Neuronal stem cell (in vitro differentiated cells): ENCODE measurements around the gene MACROD2.

Source experiments
- DNase-seq: peaks from one replicate; pipeline ENCODE4 v3.0.0-alpha.2; 2013; ENCODE audit warnings: low spot score
- H2AFZ ChIP-seq: one replicate; pipeline ENCODE4 v1.6.1; 2013; ENCODE audit warnings: mild to moderate bottlenecking, low read length, inconsistent platforms
- H2AK5ac ChIP-seq: 2 replicates; pipeline ENCODE4 v1.6.1; 2013; ENCODE audit warnings: low read depth, mild to moderate bottlenecking, inconsistent platforms, low read length, moderate library complexity, mixed read lengths
- H2BK120ac ChIP-seq: 2 replicates; pipeline ENCODE4 v1.6.1; 2013; ENCODE audit warnings: low read depth, mild to moderate bottlenecking, inconsistent platforms, low read length, moderate library complexity, mixed read lengths
- H2BK12ac ChIP-seq: one replicate; pipeline ENCODE4 v1.6.1; 2013; ENCODE audit warnings: low read length, inconsistent platforms
- H2BK15ac ChIP-seq: 2 replicates; pipeline ENCODE4 v1.6.1; 2013; ENCODE audit warnings: mild to moderate bottlenecking, low read length, inconsistent platforms, mixed read lengths
- H2BK5ac ChIP-seq: one replicate; pipeline ENCODE4 v1.6.1; 2013; ENCODE audit warnings: inconsistent platforms, mild to moderate bottlenecking, low read length, moderate library complexity
- H3K14ac ChIP-seq: one replicate; pipeline ENCODE4 v1.6.1; 2013; ENCODE audit warnings: low read length, inconsistent platforms
- H3K18ac ChIP-seq: 2 replicates; pipeline ENCODE4 v1.6.1; 2013; ENCODE audit warnings: low read length, inconsistent platforms
- H3K23ac ChIP-seq: 2 replicates; pipeline ENCODE4 v1.6.1; 2013; ENCODE audit warnings: low read depth, mild to moderate bottlenecking, mixed read lengths, low read length, inconsistent platforms; ENCODE audit not compliant: poor library complexity
- H3K27ac ChIP-seq: replicated peaks from 3 replicates; pipeline ENCODE4 v1.5.1; 2013; ENCODE audit warnings: low read length, inconsistent platforms
- H3K27me3 ChIP-seq, 3 experiments: 2 replicates each; pipeline ENCODE4 v1.6.1; 2013; ENCODE audit warnings: low read length in 3 of 3, mild to moderate bottlenecking in 2 of 3, inconsistent platforms in 1 of 3, low read depth in 1 of 3, mixed read lengths in 1 of 3, moderate library complexity in 1 of 3; ENCODE audit not compliant: control insufficient read depth in 3 of 3, insufficient read depth in 3 of 3
- H3K36me3 ChIP-seq, 2 donors: replicated peaks in 1 of 2; 2 replicates each; pipeline ENCODE4 v1.6.1; 2013; ENCODE audit warnings: low read length in 2 of 2; ENCODE audit not compliant: control insufficient read depth in 2 of 2, insufficient read depth in 2 of 2
- H3K4ac ChIP-seq: 2 replicates; pipeline ENCODE4 v1.6.1; 2013; ENCODE audit warnings: inconsistent platforms, mild to moderate bottlenecking, low read length, moderate library complexity
- H3K4me1 ChIP-seq, 2 donors: 1 replicate in 1 of 2; 2 replicates in 1 of 2; pipeline ENCODE4 v1.6.1; 2013; ENCODE audit warnings: low read length in 2 of 2, low read depth in 1 of 2; ENCODE audit not compliant: control insufficient read depth in 2 of 2, insufficient read depth in 1 of 2
- H3K4me2 ChIP-seq: one replicate; pipeline ENCODE4 v1.6.1; 2013; ENCODE audit warnings: mild to moderate bottlenecking, low read length, inconsistent platforms; ENCODE audit not compliant: insufficient read depth, poor library complexity, severe bottlenecking
- H3K4me3 ChIP-seq, 2 donors: 2 replicates each; pipeline ENCODE4 v1.5.1; 2013; ENCODE audit warnings: low read length in 2 of 2, mild to moderate bottlenecking in 2 of 2, inconsistent platforms in 1 of 2, moderate library complexity in 1 of 2
- H3K79me1 ChIP-seq: one replicate; pipeline ENCODE4 v1.6.1; 2013; ENCODE audit warnings: low read depth, mild to moderate bottlenecking, inconsistent platforms, low read length, moderate library complexity
- H3K9ac ChIP-seq: one replicate; pipeline ENCODE4 v1.6.1; 2013; ENCODE audit warnings: mild to moderate bottlenecking, low read depth, low read length, inconsistent platforms; ENCODE audit not compliant: poor library complexity
- H3K9me3 ChIP-seq, 2 donors: replicated peaks in 1 of 2; 2 replicates each; pipeline versions ENCODE3 to v1.6.1; 2013; ENCODE audit warnings: low read length in 2 of 2, mild to moderate bottlenecking in 2 of 2, inconsistent platforms in 1 of 2, low read depth in 1 of 2, mixed read lengths in 1 of 2, moderate library complexity in 1 of 2; ENCODE audit not compliant: control insufficient read depth in 2 of 2, insufficient read depth in 1 of 2
- H4K8ac ChIP-seq: one replicate; pipeline ENCODE4 v1.6.1; 2013; ENCODE audit warnings: low read depth, mild to moderate bottlenecking, inconsistent platforms, low read length, moderate library complexity
- H4K91ac ChIP-seq: one replicate; pipeline ENCODE4 v1.6.1; 2013; ENCODE audit warnings: low read length, low read depth, mild to moderate bottlenecking, inconsistent platforms; ENCODE audit not compliant: poor library complexity
- WGBS, 2 donors: extraction: QIAGEN DNeasy Blood & Tissue Kit; methylation state at CpG; one replicate each; pipeline ENCODE4 v1.1.7; 2013; ENCODE audit warnings: missing lambda C conversion rate in 2 of 2, mixed read lengths in 1 of 2; ENCODE audit not compliant: insufficient read length in 2 of 2, insufficient replicate concordance in 1 of 2; ENCODE audit errors: extremely low coverage in 2 of 2; 5-methylcytosine and 5-hydroxymethylcytosine counted together

The MACROD2 gene

DNA sequence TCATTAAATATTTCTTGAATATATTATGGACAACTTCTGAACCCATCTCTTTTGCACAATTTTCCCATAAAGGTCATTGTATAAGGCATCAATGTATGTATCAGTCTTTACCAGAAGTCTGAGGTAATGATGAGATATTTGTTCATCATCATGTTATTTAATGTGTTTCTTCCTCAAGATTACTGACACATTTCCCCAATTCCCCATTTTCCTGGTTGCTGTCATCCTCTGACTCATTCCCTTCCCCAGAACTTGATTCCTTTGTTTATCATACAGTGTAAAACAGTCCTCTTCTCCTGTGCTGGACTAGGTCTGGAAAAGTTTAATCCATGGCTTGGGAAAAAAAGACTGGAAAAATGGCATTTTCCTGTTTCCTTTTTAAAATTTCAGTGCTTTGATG, 450.0 kb downstream of the MACROD2 start:
- no peaks in the 10 kb centered on the region for H3K27me3 ChIP-seq
- no peak overlapping the region for H2BK15ac ChIP-seq
- no peak overlapping the region for H2AK5ac ChIP-seq
- no peak overlapping the region for H3K4me3 ChIP-seq
- no peak overlapping the region for H2BK12ac ChIP-seq
- H3K4ac ChIP-seq: no peak overlapping the region
- H3K9ac ChIP-seq: no peak overlapping the region
- no peak overlapping the region for H4K91ac ChIP-seq
- H3K9me3 ChIP-seq: no peaks in the 10 kb centered on the region
- H3K23ac ChIP-seq: no peak overlapping the region
- H3K36me3 ChIP-seq: no peaks in the 10 kb centered on the region
- H3K79me1 ChIP-seq: no peaks in the 10 kb centered on the region
- no peak overlapping the region for H2AFZ ChIP-seq
- H2BK5ac ChIP-seq: no peak overlapping the region
- no peak overlapping the region for H4K8ac ChIP-seq
- H3K4me1 ChIP-seq: no peaks in the 10 kb centered on the region
- no peak overlapping the region for H3K18ac ChIP-seq
- no peak for DNase-seq
- H3K27ac ChIP-seq: no peak overlapping the region
- no peak overlapping the region for H3K4me2 ChIP-seq
- no peak overlapping the region for H3K14ac ChIP-seq
- H2BK120ac ChIP-seq: no peak overlapping the region

DNA sequence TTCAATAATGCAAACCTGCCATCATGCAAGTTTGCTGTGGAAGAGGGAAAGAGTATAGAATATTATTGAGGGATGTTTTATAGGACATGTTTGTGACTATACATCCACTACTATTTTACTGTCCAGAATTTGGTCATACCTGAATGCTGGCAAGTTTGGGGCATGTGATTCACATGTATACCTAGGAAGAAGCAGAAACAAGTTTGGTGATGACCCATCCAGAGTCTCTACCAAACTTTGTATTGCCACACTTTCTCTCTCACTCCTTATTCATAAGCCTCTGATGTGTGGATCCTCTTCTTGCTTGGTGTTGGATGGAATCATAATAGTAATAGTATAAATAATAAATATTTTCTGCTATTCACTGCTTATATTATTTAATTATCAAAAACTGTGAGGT, 450.6 kb downstream of the MACROD2 start:
- H3K27ac ChIP-seq: no peak overlapping the region

DNA sequence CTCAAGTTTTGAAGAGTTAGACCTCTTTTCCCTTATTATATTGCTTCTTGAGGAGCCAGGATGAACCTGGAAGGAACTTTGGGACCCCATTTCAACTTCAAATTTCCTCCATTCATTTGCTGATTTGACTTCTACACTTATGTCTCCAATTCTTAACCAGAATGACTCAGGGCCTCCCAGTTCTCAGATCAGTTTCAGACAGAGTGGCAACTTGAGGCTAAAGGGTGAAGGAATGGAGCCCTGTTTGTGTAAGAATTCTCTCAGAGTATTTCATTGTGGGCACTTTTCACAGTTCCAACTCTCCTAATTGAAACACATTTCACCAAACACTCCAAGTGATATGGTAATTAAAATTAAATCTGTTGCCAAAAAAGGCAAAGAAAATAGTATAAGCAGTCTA, 451.1 kb downstream of the MACROD2 start:
- Histone ChIP-seq H2AFZ (no peak overlapping the region), H2BK5ac (no peak overlapping the region), H4K91ac (no peak overlapping the region), H3K4me2 (no peak overlapping the region), H4K8ac (no peak overlapping the region), H3K18ac (no peak overlapping the region), H3K4me3 (no peak overlapping the region), H3K4ac (no peak overlapping the region), H3K27me3 (no peaks in the 10 kb centered on the region), H2BK120ac (no peak overlapping the region), H3K23ac (no peak overlapping the region), H3K4me1 (no peaks in the 10 kb centered on the region), H3K14ac (no peak overlapping the region), H2AK5ac (no peak overlapping the region), H3K9me3 (peaks cover 2 to 3% of the 10 kb centered on the region in 2 donors), H2BK15ac (no peak overlapping the region), H3K79me1 (no peaks in the 10 kb centered on the region), H3K9ac (no peak overlapping the region), H3K27ac (no peak overlapping the region), H3K36me3 (no peaks in the 10 kb centered on the region), H2BK12ac (no peak overlapping the region)
- no peak for DNase-seq

More for the DNA sequence above, 450.6 kb downstream of the MACROD2 start:
- Histone ChIP-seq H3K4me3 (no peak overlapping the region), H4K8ac (no peak overlapping the region), H2AK5ac (no peak overlapping the region), H3K4me2 (no peak overlapping the region), H2BK12ac (no peak overlapping the region), H3K27me3 (no peaks in the 10 kb centered on the region), H3K9ac (no peak overlapping the region), H3K4ac (no peak overlapping the region), H3K18ac (no peak overlapping the region), H3K9me3 (no peaks in the 10 kb centered on the region), H4K91ac (no peak overlapping the region), H3K36me3 (no peaks in the 10 kb centered on the region), H2BK5ac (no peak overlapping the region), H2BK120ac (no peak overlapping the region), H3K4me1 (no peaks in the 10 kb centered on the region), H3K14ac (no peak overlapping the region), H3K23ac (no peak overlapping the region), H3K79me1 (no peaks in the 10 kb centered on the region), H2AFZ (no peak overlapping the region), H2BK15ac (no peak overlapping the region)
- no peak for DNase-seq

DNA sequence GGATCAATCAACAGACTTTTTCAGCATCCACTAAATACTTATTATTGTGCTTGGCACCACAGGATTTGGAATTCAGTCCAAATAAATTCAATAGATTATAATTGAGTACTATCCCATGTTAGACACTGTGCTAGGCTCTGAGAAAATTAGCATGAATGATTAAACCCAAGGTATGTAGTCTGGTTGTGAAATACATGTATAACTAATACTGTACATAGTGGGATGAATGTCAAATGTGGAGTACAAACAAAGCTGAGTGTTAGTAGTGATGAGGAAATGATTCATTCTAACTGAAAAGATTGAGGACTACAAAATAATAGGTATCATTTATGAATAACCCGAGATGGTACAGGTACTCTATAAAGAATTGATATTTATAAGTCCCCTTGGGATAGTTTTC, 454.0 kb downstream of the MACROD2 start:
- no peak overlapping the region for H3K23ac ChIP-seq
- no peak overlapping the region for H2BK15ac ChIP-seq
- H3K27me3 ChIP-seq: no peaks in the 10 kb centered on the region
- H2BK5ac ChIP-seq: no peak overlapping the region
- H3K9me3 ChIP-seq: peaks cover 3 to 6% of the 10 kb centered on the region in 2 donors
- no peaks in the 10 kb centered on the region for H3K4me1 ChIP-seq
- no peak overlapping the region for H3K4ac ChIP-seq
- no peaks in the 10 kb centered on the region for H3K79me1 ChIP-seq
- H3K18ac ChIP-seq: no peak overlapping the region
- H2BK120ac ChIP-seq: no peak overlapping the region
- H4K8ac ChIP-seq: no peak overlapping the region
- no peak overlapping the region for H3K14ac ChIP-seq
- no peaks in the 10 kb centered on the region for H3K36me3 ChIP-seq
- no peak overlapping the region for H4K91ac ChIP-seq
- H3K9ac ChIP-seq: no peak overlapping the region
- no peak for DNase-seq
- H3K27ac ChIP-seq: no peak overlapping the region
- whole genome bisulfite sequencing, 2 donors: no CpG with 5 or more reads among the region's 1 CpG
- no peak overlapping the region for H3K4me2 ChIP-seq
- no peak overlapping the region for H2BK12ac ChIP-seq
- no peak overlapping the region for H3K4me3 ChIP-seq
- no peak overlapping the region for H2AFZ ChIP-seq
- no peak overlapping the region for H2AK5ac ChIP-seq
